Mesothelial cell of epicardium (in vitro differentiated cells): Measurements from ENCODE around the gene MLF2. TPM values are rescaled to one million over a fixed set of nuclear protein-coding genes. Genes with fewer than 3 reads are reported as not detected.

Experiments used
- DNase-seq, 2 experiments: peaks; one replicate each; pipeline ENCODE4 v3.0.0; 2021; ENCODE audit warnings: low spot score in 2 of 2; ENCODE audit not compliant: unreplicated experiment in 2 of 2
- H3K27ac Mint-ChIP-seq: 2 replicates; pipeline ENCODE4 v1.8.0; 2021; ENCODE audit warnings: mixed read lengths
- H3K27me3 Mint-ChIP-seq: 2 replicates; pipeline ENCODE4 v1.8.0; 2021; ENCODE audit warnings: low read depth, mixed read lengths
- H3K36me3 Mint-ChIP-seq: 2 replicates; pipeline ENCODE4 v1.8.0; 2021; ENCODE audit warnings: mixed read lengths
- H3K4me1 Mint-ChIP-seq: 2 replicates; pipeline ENCODE4 v1.8.0; 2021; ENCODE audit warnings: mixed read lengths
- H3K4me3 Mint-ChIP-seq: 2 replicates; pipeline ENCODE4 v1.8.0; 2021; ENCODE audit warnings: mild to moderate bottlenecking, moderate library complexity, mixed read lengths
- H3K9me3 Mint-ChIP-seq: 2 replicates; pipeline ENCODE4 v1.8.0; 2021; ENCODE audit warnings: mixed read lengths
- total RNA-seq: library from RNA; stranded (reverse); gene quantifications from 3 replicates; pipeline ENCODE4 v1.2.1, GENCODE V29; 2021
- TF ChIP-seq, protein P1 (sequence below): fragments of 200-600 bp; sonication (generic); IDR thresholded peaks from one replicate; pipeline ENCODE4 v1.5.0; 2021; ENCODE audit warnings: antibody characterized with exemption; ENCODE audit not compliant: unreplicated experiment

MLF2 gene
- total RNA-seq, 1 donor from 2014 or later = 203 TPM

- no peak overlapping the region for H3K4me3 Mint-ChIP-seq
- DNase-seq = no peak
- peaks cover 9% of the 10 kb centered on the region for H3K4me1 Mint-ChIP-seq
- no peaks in the 10 kb centered on the region for H3K9me3 Mint-ChIP-seq
- H3K27ac Mint-ChIP-seq = no peak overlapping the region
- TF ChIP-seq, protein P1, sequence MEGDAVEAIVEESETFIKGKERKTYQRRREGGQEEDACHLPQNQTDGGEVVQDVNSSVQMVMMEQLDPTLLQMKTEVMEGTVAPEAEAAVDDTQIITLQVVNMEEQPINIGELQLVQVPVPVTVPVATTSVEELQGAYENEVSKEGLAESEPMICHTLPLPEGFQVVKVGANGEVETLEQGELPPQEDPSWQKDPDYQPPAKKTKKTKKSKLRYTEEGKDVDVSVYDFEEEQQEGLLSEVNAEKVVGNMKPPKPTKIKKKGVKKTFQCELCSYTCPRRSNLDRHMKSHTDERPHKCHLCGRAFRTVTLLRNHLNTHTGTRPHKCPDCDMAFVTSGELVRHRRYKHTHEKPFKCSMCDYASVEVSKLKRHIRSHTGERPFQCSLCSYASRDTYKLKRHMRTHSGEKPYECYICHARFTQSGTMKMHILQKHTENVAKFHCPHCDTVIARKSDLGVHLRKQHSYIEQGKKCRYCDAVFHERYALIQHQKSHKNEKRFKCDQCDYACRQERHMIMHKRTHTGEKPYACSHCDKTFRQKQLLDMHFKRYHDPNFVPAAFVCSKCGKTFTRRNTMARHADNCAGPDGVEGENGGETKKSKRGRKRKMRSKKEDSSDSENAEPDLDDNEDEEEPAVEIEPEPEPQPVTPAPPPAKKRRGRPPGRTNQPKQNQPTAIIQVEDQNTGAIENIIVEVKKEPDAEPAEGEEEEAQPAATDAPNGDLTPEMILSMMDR = no peak
- H3K27me3 Mint-ChIP-seq = no peaks in the 10 kb centered on the region
- H3K36me3 Mint-ChIP-seq = peaks cover 6% of the 10 kb centered on the region
Observed at GRCh38 chr12:6736754-6737153, 16.2 kb downstream of the MLF2 start.

DNA sequence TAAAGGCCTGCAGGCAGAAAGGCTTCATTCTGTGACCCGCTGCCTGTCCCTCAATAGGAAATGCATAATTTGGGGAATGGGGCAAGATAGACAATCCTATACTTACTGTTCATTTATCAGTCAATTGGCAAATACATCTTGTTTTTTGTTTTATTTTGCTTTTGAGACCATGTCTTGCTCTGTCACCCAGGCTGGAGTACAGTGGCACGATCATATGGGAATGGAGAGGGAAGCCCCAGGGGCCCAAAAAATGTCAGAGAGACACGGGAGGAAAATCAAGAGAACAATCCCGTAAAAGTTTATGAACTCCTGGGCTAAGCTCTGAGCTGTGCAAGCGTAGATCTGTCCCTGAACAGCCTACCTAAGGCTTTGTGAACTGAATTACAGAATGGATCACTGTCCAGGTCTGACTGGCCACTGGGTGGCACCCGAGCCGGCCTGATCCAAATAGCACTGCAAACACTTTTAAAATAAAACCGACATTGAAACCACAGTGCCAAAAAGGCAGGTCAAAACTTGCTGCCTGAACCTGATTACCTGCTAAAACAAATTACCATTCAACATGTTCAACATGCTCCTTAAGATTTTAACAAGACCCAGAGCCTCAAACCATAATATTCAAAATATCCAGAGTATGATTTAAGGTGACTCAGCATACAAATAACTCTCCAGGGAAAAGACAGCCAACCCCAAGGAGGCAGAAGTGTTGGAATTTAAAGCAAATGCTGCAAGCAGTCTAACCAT is 17.3 kb downstream of the MLF2 start:
- H3K27ac Mint-ChIP-seq = peak overlapping the region; percentile 36
- DNase-seq = peak in 1 of 2 experiments; percentile 63
- no peak overlapping the region for H3K4me3 Mint-ChIP-seq
- H3K4me1 Mint-ChIP-seq = peaks cover 9% of the 10 kb centered on the region
- TF ChIP-seq, protein P1 = peak; percentile 47
- H3K36me3 Mint-ChIP-seq = peaks cover 14% of the 10 kb centered on the region
- no peaks in the 10 kb centered on the region for H3K9me3 Mint-ChIP-seq
- no peaks in the 10 kb centered on the region for H3K27me3 Mint-ChIP-seq

DNA sequence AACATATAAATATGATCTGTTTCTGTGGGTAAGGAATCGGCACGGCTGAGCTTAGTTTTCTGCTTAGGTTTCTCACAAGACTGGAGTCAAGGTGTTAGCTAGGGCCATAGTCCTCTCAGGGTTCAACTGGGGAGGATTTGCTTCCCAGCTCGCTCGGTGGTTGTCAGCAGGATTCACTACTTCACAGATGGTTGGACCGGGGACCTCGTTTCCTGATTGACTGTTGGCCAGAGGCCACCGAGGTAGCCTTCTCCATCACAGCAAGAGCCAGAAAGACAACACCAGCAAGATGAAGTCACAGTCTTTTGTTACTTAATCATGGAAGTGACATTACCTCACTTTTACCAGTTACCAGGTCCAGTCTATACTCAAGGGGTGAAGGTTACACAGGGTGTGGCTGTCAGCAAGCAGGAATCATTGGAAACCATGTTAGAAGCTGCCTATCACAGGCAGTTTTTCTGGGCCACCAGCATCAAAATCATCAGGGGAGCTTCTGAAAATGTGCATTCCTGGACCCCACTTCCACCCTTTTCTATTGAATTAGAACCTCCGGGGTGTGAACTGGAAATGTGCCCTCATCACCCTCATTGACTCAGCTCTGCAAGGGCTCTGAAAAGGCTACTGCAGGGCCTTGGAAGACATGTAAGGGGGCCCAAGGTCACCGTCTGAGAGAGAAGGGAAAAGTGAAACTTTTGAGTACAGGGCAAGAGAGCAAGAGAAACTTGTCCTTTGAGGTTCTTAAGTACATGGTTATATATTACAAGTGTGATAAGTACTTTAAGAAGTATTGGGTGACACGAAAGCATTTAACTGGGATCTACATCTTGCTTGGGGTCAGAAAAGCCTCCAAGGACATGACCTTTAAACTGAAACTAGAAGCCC is 18.2 kb downstream of the MLF2 start:
- no peak overlapping the region for H3K27ac Mint-ChIP-seq
- peaks cover 20% of the 10 kb centered on the region for H3K36me3 Mint-ChIP-seq
- H3K9me3 Mint-ChIP-seq = no peaks in the 10 kb centered on the region
- H3K27me3 Mint-ChIP-seq = no peaks in the 10 kb centered on the region
- H3K4me3 Mint-ChIP-seq = no peak overlapping the region
- DNase-seq = no peak
- peaks cover 9% of the 10 kb centered on the region for H3K4me1 Mint-ChIP-seq
- TF ChIP-seq, protein P1 = no peak

DNA sequence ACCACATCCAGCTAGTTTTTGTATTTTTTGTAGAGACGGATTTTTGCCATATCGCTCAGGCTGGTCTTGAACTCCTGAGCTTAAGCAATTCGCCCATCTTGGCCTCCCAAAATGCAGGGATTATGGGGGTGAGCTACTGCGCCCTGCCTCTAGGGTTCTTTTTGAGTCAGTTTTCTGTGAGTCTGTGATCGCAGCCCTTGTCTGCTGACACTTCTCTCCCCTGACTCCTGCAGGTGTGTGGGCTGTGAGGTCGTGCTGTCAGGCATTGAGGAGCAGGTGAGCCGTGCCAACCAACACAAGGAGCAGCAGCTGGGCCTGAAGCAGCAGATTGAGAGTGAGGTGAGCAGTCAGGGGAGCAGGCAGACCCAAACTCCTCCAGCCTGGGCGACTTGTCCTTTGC is 22.8 kb downstream of the MLF2 start:
- H3K4me1 Mint-ChIP-seq = peaks cover 5% of the 10 kb centered on the region
- H3K36me3 Mint-ChIP-seq = peaks cover 27% of the 10 kb centered on the region
- no peak overlapping the region for H3K4me3 Mint-ChIP-seq
- no peaks in the 10 kb centered on the region for H3K27me3 Mint-ChIP-seq
- TF ChIP-seq, protein P1 = peak; percentile 32
- no peak for DNase-seq
- no peak overlapping the region for H3K27ac Mint-ChIP-seq
- H3K9me3 Mint-ChIP-seq = no peaks in the 10 kb centered on the region

- Mint-ChIP-seq H3K36me3 (peaks cover 26% of the 10 kb centered on the region), H3K4me1 (peaks cover 11% of the 10 kb centered on the region), H3K4me3 (no peak overlapping the region), H3K27ac (no peak overlapping the region), H3K27me3 (no peaks in the 10 kb centered on the region), H3K9me3 (no peaks in the 10 kb centered on the region)
- TF ChIP-seq, protein P1 = no peak
- no peak for DNase-seq
Observed at GRCh38 chr12:6729186-6729585, 23.8 kb downstream of the MLF2 start.
